ENCODE data around the gene DGCR2. TPM values are rescaled to one million over a fixed set of nuclear protein-coding genes. Genes with fewer than 3 reads are reported as not detected.

Gene DGCR2
- total and polyA plus RNA-seq, 2 of the 8 experiments (the other 6 are each of a cell fraction or from before 2014, with no cell fraction given): 42.3 to 62.2 TPM

GRCh38 chr22:19125474-19126308, 3.5 kb upstream of the DGCR2 start (continued):
- TF ChIP-seq CHD7 (IDR thresholded peaks at IDR 0.05; ENCODE audit: insufficient replicate concordance, low read length) (no peak), YY1 (IDR thresholded peaks at IDR 0.05; ENCODE audit: low read depth, low read length) (no peak), CTBP2 (IDR thresholded peaks at IDR 0.05; ENCODE audit: borderline replicate concordance, insufficient read depth, insufficient read length, low read length) (no peak), ATF2 (IDR thresholded peaks at IDR 0.05; ENCODE audit: low read length) (no peak), POLR2AphosphoS5 (IDR thresholded peaks at IDR 0.05; ENCODE audit: low read depth, low read length) (no peak), RBBP5 (IDR thresholded peaks at IDR 0.05; ENCODE audit: borderline replicate concordance, low read depth, low read length) (no peak), SIRT6 (IDR thresholded peaks at IDR 0.05; ENCODE audit: low read length) (no peak)

Measured in H1 (cell line).